PC-9 (cell line): ENCODE data around the gene DTX1.

Experiments
- CTCF ChIP-seq: fragments of 200-600 bp; sonication (generic); conservative IDR thresholded peaks from 2 replicates; pipeline ENCODE4 v1.6.1; 2017; ENCODE audit warnings: mixed run types, antibody characterized with exemption, mild to moderate bottlenecking, moderate library complexity
- EZH2 ChIP-seq: fragments of 200-600 bp; sonication (generic); IDR thresholded peaks from 2 replicates; pipeline ENCODE4 v1.8.0; 2017; ENCODE audit warnings: antibody characterized with exemption, low read depth

GRCh38 chr12:113112043-113112899, 55.7 kb downstream of the DTX1 start:
- TF ChIP-seq CTCF (no peak), EZH2 (no peak)
